HG02938 (cell line): ENCODE results near the gene TTC7B.

Source experiments
- ATAC-seq: cut with Tn5 transposase; IDR thresholded peaks from one replicate; pipeline ENCODE4 v1.9.1; 2021; ENCODE audit warnings: mild to moderate bottlenecking, moderate library complexity; ENCODE audit not compliant: unreplicated experiment

The TTC7B gene

GRCh38 chr14:90626550-90626949 lies 189.7 kb downstream of the TTC7B start:
- ATAC-seq: no peak

DNA sequence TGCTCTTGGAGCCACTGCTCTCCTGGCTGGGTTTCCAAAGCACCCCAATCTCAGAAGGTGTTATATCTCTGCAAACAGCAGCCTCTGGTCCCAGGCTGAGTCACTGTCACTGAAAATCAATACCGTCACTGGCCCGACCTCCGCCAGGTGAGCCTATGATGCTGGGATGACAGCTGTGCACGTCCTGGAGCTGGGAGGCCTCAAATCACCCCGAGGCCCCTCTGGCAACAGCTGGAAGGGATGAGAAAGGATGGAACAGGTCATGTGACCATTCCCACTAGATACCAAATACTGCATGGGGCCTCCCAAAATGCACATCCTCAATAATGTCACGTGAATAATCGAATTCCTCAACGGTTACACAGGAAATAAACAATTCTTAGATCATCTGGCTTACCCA lies 190.8 kb downstream of the TTC7B start:
- no peak for ATAC-seq

- ATAC-seq: no peak
Measured at GRCh38 chr14:90624732-90625400, 191.4 kb downstream of the TTC7B start.

DNA sequence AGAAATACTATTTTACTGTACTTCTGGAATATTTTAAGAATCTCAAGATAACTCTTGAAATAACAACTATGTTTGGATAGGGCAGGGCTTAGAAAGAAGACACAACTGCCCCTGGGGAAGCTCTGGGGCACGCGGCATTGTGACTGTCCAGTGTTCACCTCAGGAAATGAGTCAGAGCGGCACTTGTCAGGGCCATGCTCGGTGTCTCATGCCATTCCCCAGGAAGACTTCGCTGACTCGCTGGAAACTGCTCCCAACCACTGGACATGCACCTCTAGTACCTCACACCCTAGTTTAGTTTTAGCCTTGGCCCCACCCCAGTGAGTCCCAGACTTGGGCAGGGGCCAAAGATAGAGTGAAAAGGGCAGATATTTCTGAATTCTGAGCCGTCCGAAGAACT lies 192.0 kb downstream of the TTC7B start:
- no peak for ATAC-seq

DNA sequence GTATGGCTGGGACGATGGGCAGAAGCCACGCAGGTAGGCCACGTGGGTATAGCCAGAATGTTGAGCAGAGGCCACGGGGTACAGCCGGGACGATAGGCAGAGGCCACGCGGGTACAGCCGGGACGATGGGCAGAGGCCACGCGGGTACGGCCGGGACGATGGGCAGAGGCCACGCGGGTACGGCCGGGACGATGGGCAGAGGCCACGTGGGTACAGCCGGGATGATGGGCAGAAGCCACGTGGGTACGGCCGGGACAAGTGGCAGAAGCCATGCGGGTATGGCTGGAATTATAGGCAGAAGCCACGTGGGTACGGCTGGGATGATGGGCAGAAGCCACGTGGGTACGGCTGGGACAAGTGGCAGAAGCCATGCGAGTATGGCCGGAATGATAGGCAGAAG lies 195.0 kb downstream of the TTC7B start:
- ATAC-seq: no peak

GRCh38 chr14:90620568-90621077 lies 195.6 kb downstream of the TTC7B start:
- no peak for ATAC-seq

GRCh38 chr14:90619911-90620310 lies 196.3 kb downstream of the TTC7B start:
- ATAC-seq: no peak

GRCh38 chr14:90617961-90618360 lies 198.3 kb downstream of the TTC7B start:
- no peak for ATAC-seq

DNA sequence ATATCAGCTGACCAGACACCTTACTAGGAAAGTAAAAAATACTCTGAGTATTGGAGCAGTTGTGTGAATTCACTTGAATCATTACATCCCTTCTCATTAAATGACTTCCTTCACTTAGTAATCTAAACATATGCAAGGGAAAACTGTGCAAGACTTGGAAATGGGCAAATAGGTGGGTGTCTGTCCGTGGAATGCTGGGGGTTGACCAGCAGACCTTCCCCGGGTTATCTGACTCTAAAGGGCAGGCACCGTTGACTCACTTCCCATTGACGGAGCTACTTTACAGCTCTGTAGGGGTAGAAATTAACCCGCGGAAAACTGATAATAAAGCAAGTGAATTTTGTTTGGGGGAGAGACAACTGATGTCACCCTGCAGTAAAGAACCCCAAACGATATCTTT lies 199.3 kb downstream of the TTC7B start:
- ATAC-seq: no peak

DNA sequence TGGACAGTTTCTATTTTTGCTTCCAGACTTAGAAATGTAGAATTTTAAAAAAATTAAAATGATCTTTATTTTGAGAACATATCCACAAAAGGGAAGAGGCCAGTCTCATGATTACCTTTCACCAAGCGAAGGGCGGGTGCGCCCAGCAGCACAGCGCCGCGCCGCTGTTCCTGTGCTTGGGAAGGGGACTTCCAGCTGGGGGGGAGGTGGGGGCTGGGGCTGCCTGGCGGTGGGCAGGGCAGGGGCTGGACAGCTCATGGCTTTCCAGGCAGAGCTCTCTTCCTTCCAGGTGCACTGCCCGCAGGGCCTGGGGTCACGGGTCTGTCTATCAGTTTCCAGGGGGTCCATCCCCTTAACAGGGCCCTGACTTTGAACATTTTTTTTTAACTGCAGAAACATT lies 199.9 kb downstream of the TTC7B start:
- ATAC-seq: no peak

GRCh38 chr14:90615517-90616060 lies 200.6 kb downstream of the TTC7B start:
- ATAC-seq: no peak

- ATAC-seq: no peak
Measured at GRCh38 chr14:90614696-90615516, 201.3 kb downstream of the TTC7B start.

- ATAC-seq: no peak
Measured at GRCh38 chr14:90613997-90614396, 202.2 kb downstream of the TTC7B start.

- ATAC-seq: no peak
Measured at GRCh38 chr14:90613453-90613852, 202.8 kb downstream of the TTC7B start.

- no peak for ATAC-seq
Measured at GRCh38 chr14:90612801-90613200, 203.4 kb downstream of the TTC7B start.

- ATAC-seq: no peak
Measured at GRCh38 chr14:90611936-90612335, 204.3 kb downstream of the TTC7B start.

DNA sequence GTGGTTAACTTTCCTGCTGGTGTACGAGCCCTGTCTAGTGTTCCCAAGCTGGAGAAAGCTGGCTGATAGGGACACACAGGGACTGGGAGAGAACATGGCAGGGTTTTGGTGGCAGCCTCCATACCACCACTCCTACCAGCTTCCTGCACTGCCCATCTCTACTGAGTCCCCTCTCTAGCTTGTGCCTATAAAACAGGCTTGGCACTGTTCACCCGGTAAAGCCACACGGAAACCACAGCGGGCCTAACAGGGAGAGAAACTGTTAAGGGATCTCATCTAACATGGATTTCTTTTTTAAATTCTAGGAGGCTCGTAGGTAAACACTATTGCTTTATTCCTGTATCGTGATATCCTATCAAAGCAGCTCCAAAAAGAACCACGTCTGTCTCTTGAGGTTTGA lies 204.7 kb downstream of the TTC7B start:
- no peak for ATAC-seq

DNA sequence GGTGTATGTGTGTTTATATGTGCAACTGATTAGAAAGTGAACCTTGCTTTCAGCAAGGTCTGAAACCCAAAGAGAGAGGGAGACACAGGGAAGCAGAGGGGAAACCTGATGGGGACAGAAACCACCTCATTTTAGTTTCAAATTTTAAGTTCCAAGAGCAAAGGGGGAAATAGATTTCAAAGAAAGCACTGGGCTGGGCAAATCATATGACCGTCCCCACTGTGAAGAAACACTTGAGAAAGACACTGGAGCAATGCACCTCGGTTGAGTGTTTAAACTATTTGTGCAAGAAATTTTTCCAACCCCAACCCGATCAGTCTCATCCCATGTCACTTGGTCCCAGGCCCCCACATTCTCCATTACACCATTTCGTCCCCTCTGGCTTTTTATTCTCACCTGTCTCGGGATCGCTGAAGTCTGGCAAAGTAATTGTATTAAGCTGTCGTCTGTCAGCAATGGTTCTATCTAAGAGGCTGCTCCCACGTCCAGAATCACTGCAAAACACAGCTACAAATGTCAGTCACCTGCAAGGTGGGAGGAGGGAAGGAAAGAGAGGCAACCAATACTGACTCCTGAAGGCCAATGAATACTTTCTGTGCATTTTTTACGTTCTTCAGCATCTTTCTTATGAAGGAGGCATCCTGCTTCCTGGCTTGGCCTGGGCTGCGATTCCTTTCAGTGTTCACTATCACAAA lies 205.7 kb downstream of the TTC7B start:
- no peak for ATAC-seq

DNA sequence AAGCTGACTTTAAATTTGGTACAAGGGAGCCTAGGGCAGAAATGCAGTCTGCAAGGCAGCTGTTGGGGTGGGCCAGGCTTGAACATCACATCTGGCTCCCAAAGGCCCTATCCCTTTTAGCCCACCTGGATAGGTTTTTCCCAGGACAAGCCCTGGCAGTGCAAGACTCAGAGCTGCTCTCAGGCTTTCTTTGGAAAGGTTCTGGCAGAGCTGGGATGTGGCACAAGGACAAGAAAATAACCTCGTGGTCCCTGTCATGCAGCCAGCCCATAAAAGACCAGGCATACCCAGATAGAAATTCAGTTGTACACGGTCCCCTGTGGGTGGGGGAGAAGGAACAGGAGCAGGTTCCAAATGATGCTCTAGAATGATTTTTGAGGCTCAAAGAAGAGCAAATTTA lies 206.9 kb downstream of the TTC7B start:
- ATAC-seq: no peak

- ATAC-seq: no peak
Measured at GRCh38 chr14:90608929-90609341, 207.3 kb downstream of the TTC7B start.

GRCh38 chr14:90608281-90608680 lies 207.9 kb downstream of the TTC7B start:
- ATAC-seq: no peak
